ENCODE data around the gene MRPL12. TPM values are rescaled to one million over a fixed set of nuclear protein-coding genes. Genes with fewer than 3 reads are reported as not detected.

Gene MRPL12
- total RNA-seq = 100 to 1,000 TPM in 3 of 4 donors, 10 to 100 TPM in 1; 75.4 to 206 (median 114) TPM

DNA sequence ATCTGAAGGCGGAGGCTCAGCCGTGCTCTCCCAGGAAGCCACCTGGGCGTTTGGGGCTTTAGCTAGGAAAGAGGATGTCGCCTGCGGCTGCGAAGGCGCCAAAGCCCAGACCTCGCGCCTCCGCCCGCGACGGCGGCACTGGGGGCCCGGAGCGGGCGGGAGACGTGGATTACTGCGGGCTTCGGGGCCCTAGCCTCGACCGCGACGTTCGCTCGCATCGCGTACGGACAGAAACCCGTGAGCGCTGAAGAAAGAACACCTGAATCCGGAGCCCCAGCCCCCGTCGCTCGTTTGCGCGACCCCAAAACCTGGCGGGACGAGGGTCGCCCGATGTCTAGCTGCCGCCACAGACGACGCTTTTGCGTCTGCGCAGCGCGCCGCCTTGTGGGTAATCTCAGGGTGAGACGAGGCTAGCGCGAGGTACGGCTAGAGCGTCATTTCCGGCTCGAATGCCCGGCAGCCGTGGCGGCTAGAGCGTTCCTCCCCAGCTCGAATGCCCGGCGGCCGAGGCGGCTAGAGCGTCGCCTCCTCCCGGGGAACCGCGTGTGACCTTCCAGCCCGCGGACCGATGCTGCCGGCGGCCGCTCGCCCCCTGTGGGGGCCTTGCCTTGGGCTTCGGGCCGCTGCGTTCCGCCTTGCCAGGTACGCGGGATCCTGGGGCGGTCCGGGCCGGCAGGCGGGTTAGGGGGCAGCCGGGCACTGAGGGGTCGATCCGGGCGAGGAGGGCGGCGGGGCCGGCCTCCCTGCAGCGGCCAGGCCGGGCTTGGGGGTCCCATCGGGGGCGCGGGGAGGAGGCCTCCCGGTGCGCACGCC lies at the start of gene MRPL12:
TSS of gene MRPL12 (plus strand) at position 434 of the 813 bp plus-strand sequence. CDS start at position 569, 135 bp downstream.
- 1% methylated on average over 49 of the region's 102 CpGs; no CpG with 5 or more reads in 1 of the 2 donors for WGBS, 2 donors (ENCODE audit: low coverage in 1 of 2)
- H3K9me3 ChIP-seq = no peaks in the 10 kb centered on the region
- H3K4me1 ChIP-seq = peaks cover 21 to 36% (median 30%) of the 10 kb centered on the region in 4 donors
- no peaks in the 10 kb centered on the region for H3K27me3 ChIP-seq
- peak within 1 kb of the TSS; percentile 92 to 99 (median 97) for H3K27ac ChIP-seq
- intact Hi-C loops (cut with DNase I; ENCODE audit: low total_unique reads) = no loop called here
- DNase-seq = peak; percentile 94
- H3K4me3 ChIP-seq = peak within 1 kb of the TSS; percentile 70 to 98 (median 92)
- TF ChIP-seq POLR2AphosphoS5 (IDR thresholded peaks at IDR 0.05) (peak; percentile 96 to 97 (median 97)), EP300 (IDR thresholded peaks at IDR 0.05; ENCODE audit: low read depth) (peak; percentile 35), POLR2A (IDR thresholded peaks at IDR 0.05) (peak; percentile 90)
- TF ChIP-seq, protein P1, sequence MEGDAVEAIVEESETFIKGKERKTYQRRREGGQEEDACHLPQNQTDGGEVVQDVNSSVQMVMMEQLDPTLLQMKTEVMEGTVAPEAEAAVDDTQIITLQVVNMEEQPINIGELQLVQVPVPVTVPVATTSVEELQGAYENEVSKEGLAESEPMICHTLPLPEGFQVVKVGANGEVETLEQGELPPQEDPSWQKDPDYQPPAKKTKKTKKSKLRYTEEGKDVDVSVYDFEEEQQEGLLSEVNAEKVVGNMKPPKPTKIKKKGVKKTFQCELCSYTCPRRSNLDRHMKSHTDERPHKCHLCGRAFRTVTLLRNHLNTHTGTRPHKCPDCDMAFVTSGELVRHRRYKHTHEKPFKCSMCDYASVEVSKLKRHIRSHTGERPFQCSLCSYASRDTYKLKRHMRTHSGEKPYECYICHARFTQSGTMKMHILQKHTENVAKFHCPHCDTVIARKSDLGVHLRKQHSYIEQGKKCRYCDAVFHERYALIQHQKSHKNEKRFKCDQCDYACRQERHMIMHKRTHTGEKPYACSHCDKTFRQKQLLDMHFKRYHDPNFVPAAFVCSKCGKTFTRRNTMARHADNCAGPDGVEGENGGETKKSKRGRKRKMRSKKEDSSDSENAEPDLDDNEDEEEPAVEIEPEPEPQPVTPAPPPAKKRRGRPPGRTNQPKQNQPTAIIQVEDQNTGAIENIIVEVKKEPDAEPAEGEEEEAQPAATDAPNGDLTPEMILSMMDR (IDR thresholded peaks at IDR 0.05) = peak in 4 of 5 experiments; percentile 34 to 73 (median 50)
- in situ Hi-C loops (cut with MboI; ENCODE audit: low pct_ligation_motif_present in 1 of 4, low pct_unique_long_range_greater_than_20kb in 1 of 4, low sequenced_read_pairs in 3 of 4) = no loop called here
- H3K36me3 ChIP-seq = peaks cover 0 to 22% (median 7%) of the 10 kb centered on the region in 4 donors

GRCh38 chr17:81655378-81656117 lies 47.6 kb upstream of the MRPL12 start:
- TF ChIP-seq, protein P1 (IDR thresholded peaks at IDR 0.05) = no peak
- TF ChIP-seq POLR2A (IDR thresholded peaks at IDR 0.05) = no peak
- TF ChIP-seq POLR2AphosphoS5 (IDR thresholded peaks at IDR 0.05) = no peak
- TF ChIP-seq EP300 (IDR thresholded peaks at IDR 0.05; ENCODE audit: low read depth) = no peak
- no peak for DNase-seq
- Histone ChIP-seq H3K27me3 (peaks cover 18% of the 10 kb centered on the region), H3K36me3 (no peaks in the 10 kb centered on the region), H3K4me3 (no peak overlapping the region), H3K9me3 (no peaks in the 10 kb centered on the region), H3K27ac (no peak overlapping the region), H3K4me1 (peaks cover 0 to 9% (median 0%) of the 10 kb centered on the region in 4 donors)
- WGBS, 2 donors (ENCODE audit: low coverage in 1 of 2) = 81% methylated on average over 18 of the region's 18 CpGs; no CpG with 5 or more reads in 1 of the 2 donors
- intact Hi-C loops (cut with DNase I; ENCODE audit: low total_unique reads) = no loop called here
- in situ Hi-C loops (cut with MboI; ENCODE audit: low pct_ligation_motif_present in 1 of 4, low pct_unique_long_range_greater_than_20kb in 1 of 4, low sequenced_read_pairs in 3 of 4) = no loop called here

DNA sequence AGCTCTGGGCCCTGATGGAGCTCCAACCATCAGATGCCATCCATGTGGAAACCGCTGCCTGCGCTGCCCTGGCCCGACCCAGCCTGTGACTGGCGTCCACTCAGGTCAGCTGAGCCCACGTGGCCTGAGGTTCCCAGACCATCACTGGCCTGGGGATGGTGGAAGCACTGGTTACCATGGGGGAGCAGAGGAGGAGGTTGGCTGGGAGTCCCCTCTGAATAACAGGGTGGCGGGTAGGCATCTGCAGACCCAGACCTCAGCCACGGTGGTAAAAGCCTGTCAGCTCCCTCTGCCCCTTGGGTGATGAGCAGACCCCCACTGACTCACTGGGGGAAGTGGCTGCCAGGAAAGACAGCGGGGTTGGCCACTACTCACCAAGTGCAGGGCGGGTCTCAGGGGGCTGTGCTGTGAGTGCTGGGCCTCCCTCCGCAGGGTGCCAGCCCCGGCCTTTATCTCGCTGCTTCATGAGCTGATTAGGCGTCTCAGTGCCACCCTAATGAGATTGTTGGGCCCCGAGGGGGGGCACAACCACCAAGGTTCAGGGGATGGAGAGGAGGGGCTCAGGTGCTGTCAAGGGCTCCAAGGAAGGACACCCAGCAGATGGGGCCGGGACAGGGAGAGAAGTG lies 46.9 kb upstream of the MRPL12 start, which contains the start of gene PDE6G:
TSS of gene PDE6G (minus strand) at position 425 of the 626 bp plus-strand sequence. CDS start 3,237 bp downstream, outside the sequence.
- no peaks in the 10 kb centered on the region for H3K36me3 ChIP-seq
- in situ Hi-C loops (cut with MboI; ENCODE audit: low pct_ligation_motif_present in 1 of 4, low pct_unique_long_range_greater_than_20kb in 1 of 4, low sequenced_read_pairs in 3 of 4) = no loop called here
- intact Hi-C loops (cut with DNase I; ENCODE audit: low total_unique reads) = no loop called here
- no peak for DNase-seq
- peaks cover 15% of the 10 kb centered on the region for H3K27me3 ChIP-seq
- WGBS, 2 donors (ENCODE audit: low coverage in 1 of 2) = 85% methylated on average over 15 of the region's 15 CpGs; no CpG with 5 or more reads in 1 of the 2 donors
- no peaks in the 10 kb centered on the region for H3K9me3 ChIP-seq
- H3K4me3 ChIP-seq = no peak within 1 kb of the TSS
- no peak within 1 kb of the TSS for H3K27ac ChIP-seq
- peaks cover 0 to 9% (median 0%) of the 10 kb centered on the region in 4 donors for H3K4me1 ChIP-seq
- TF ChIP-seq EP300 (IDR thresholded peaks at IDR 0.05; ENCODE audit: low read depth) (no peak), POLR2A (IDR thresholded peaks at IDR 0.05) (no peak), POLR2AphosphoS5 (IDR thresholded peaks at IDR 0.05) (no peak)
- TF ChIP-seq, protein P1 (IDR thresholded peaks at IDR 0.05) = no peak
